OCI-LY7 (cell line): ENCODE results near the gene P2RY8. TPM values are rescaled to one million over a fixed set of nuclear protein-coding genes. Genes with fewer than 3 reads are reported as not detected.
A peak's percentile ranks its signal among the peaks of the same experiment; 100 is the strongest.

Experiments used
- BruUV-seq: library from RNA; stranded (reverse); fragments of 400-500 nt; replicated peaks from 2 replicates; lab custom pipeline; 2021; lab: Mats Ljungman, UMichigan
- CTCF ChIA-PET: fragments of 300-600 bp; sonication (Branson Sonifier 250); formaldehyde crosslinking; loops from one replicate; lab custom pipeline; 2022; ENCODE audit warnings: antibody characterized with exemption; ENCODE audit not compliant: unreplicated experiment; lab: Charles Lee
- POLR2A ChIA-PET: fragments of 300-600 bp; sonication (Branson Sonifier 250); formaldehyde crosslinking; loops from one replicate; lab custom pipeline; 2022; ENCODE audit warnings: antibody characterized with exemption; lab: Charles Lee
- DNase-seq: peaks from one replicate; pipeline ENCODE4 v3.0.0-alpha.2; 2015; ENCODE audit warnings: low spot score
- H2AFZ ChIP-seq: fragments of 200-600 bp; sonication (generic), shearing (Covaris generic); 2 replicates; pipeline ENCODE4 v1.6.1; 2014; ENCODE audit warnings: mild to moderate bottlenecking, antibody characterized with exemption, low read length, moderate library complexity
- H3K27ac ChIP-seq: fragments of 200-600 bp; sonication (generic); 2 replicates; pipeline ENCODE4 v1.5.1; 2014; ENCODE audit warnings: mixed run types, low read depth, mild to moderate bottlenecking, moderate library complexity, low read length, inconsistent platforms; ENCODE audit not compliant: poor library complexity, severe bottlenecking
- H3K36me3 ChIP-seq: fragments of 200-600 bp; sonication (generic); 2 replicates; pipeline ENCODE4 v1.6.1; 2014; ENCODE audit warnings: mild to moderate bottlenecking, antibody characterized with exemption, low read length, moderate library complexity, mixed read lengths; ENCODE audit not compliant: insufficient read depth
- H3K4me1 ChIP-seq: fragments of 200-600 bp; sonication (generic); 2 replicates; pipeline ENCODE4 v1.5.1; 2014; ENCODE audit warnings: mild to moderate bottlenecking, low read length; ENCODE audit not compliant: insufficient read depth, poor library complexity, severe bottlenecking
- H3K4me2 ChIP-seq: fragments of 200-600 bp; sonication (generic); 2 replicates; pipeline ENCODE4 v1.6.1; 2014; ENCODE audit warnings: mild to moderate bottlenecking, low read length
- H3K4me3 ChIP-seq: fragments of 200-600 bp; sonication (generic); 2 replicates; pipeline ENCODE4 v1.5.1; 2014; ENCODE audit warnings: mild to moderate bottlenecking, low read depth, low read length; ENCODE audit not compliant: poor library complexity, severe bottlenecking
- H3K79me2 ChIP-seq: fragments of 200-600 bp; sonication (generic); 2 replicates; pipeline ENCODE4 v1.6.1; 2016; ENCODE audit warnings: low read depth, mild to moderate bottlenecking, low read length, moderate library complexity, mixed read lengths; ENCODE audit not compliant: insufficient read depth
- H3K9me2 ChIP-seq: fragments of 200-600 bp; sonication (generic); 2 replicates; pipeline ENCODE4 v1.6.1; 2016; ENCODE audit warnings: mild to moderate bottlenecking, low read length, mixed read lengths; ENCODE audit not compliant: insufficient read depth
- H3K9me3 ChIP-seq: fragments of 200-600 bp; sonication (generic); 2 replicates; pipeline ENCODE4 v1.6.1; 2014; ENCODE audit warnings: mild to moderate bottlenecking, mixed run types, low read length, mixed read lengths
- H4K20me1 ChIP-seq: fragments of 200-600 bp; sonication (generic); 2 replicates; pipeline ENCODE4 v1.6.1; 2014; ENCODE audit warnings: mild to moderate bottlenecking, antibody characterized with exemption, low read length, moderate library complexity, mixed read lengths; ENCODE audit not compliant: insufficient read depth
- EZH2phosphoT487 ChIP-seq: fragments of 200-600 bp; sonication (generic); IDR thresholded peaks from 2 replicates; pipeline ENCODE4 v1.6.1; 2018; ENCODE audit warnings: low read depth, borderline replicate concordance, mild to moderate bottlenecking, mixed run types, antibody characterized with exemption, low read length, moderate library complexity, mixed read lengths
- intact Hi-C: fragments of 100-400 bp; cut with micrococcal nuclease; formaldehyde crosslinking; loops from one replicate; pipeline ENCODE4 v1.10.0; 2022; ENCODE audit not compliant: unreplicated experiment
- total RNA-seq, 2 experiments: library from RNA; depleted of rRNA in 1 of 2; stranded (reverse); fragments of >200 nt in 1 of 2; shearing (Covaris generic) in 1 of 2; gene quantifications; 2 replicates each; pipeline ENCODE4 v1.2.3, GENCODE V29; 2014 to 2022
- TF ChIP-seq, protein P1 (sequence below): fragments of 200-600 bp; sonication (generic); conservative IDR thresholded peaks from 2 replicates; pipeline ENCODE4 v1.5.1; 2014; ENCODE audit warnings: mild to moderate bottlenecking, antibody characterized with exemption, low read length, moderate library complexity, mixed read lengths

P2RY8 gene
- total RNA-seq, 2 experiments from 2014 or later, result 110 to 149 TPM

DNA sequence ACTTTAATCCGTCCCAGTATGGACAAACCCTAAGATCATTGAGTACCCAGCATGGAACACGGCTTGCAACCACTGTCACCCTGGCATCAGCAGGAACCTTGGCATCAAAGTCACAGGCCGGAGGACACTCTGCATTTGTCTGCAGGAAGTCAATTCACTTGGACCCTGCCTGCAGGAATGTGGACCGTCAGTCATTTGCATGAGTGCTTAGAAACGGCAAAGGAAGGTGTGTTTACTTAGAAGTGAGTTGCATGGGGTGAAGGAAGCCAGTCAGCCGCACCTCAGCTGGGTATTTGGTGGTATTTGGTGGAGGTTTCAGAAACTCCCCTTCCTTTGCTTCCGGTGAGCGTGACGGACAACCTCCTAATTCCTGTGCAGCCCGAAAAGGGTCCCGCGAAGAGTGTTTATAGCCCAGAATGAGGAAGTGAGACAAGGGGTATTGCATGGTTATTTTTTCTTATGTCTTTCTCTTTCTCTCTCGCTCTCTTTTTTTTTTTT lies 15.5 kb downstream of the P2RY8 start:
- Histone ChIP-seq H2AFZ (no peak overlapping the region), H3K4me2 (peak overlapping the region; percentile 84), H3K9me2 (no peaks in the 10 kb centered on the region), H3K4me1 (peaks cover 67% of the 10 kb centered on the region), H3K79me2 (peaks cover 83% of the 10 kb centered on the region), H3K36me3 (peaks cover 76% of the 10 kb centered on the region), H3K9me3 (peaks cover 15% of the 10 kb centered on the region; the same call in 1 of the 2 replicates), H4K20me1 (peaks cover 5% of the 10 kb centered on the region; the same call in 1 of the 2 replicates), H3K27ac (peak overlapping the region; percentile 91), H3K4me3 (peak overlapping the region; percentile 58)
- no TSS peak for BruUV-seq
- ChIA-PET POLR2A (no interaction called here), CTCF (no interaction called here)
- intact Hi-C loops, result loop anchor here (1.0 kb wide), 4 partner anchors 14 to 53 kb away; no protein-coding TSS in a partner anchor
- TF ChIP-seq, protein P1, sequence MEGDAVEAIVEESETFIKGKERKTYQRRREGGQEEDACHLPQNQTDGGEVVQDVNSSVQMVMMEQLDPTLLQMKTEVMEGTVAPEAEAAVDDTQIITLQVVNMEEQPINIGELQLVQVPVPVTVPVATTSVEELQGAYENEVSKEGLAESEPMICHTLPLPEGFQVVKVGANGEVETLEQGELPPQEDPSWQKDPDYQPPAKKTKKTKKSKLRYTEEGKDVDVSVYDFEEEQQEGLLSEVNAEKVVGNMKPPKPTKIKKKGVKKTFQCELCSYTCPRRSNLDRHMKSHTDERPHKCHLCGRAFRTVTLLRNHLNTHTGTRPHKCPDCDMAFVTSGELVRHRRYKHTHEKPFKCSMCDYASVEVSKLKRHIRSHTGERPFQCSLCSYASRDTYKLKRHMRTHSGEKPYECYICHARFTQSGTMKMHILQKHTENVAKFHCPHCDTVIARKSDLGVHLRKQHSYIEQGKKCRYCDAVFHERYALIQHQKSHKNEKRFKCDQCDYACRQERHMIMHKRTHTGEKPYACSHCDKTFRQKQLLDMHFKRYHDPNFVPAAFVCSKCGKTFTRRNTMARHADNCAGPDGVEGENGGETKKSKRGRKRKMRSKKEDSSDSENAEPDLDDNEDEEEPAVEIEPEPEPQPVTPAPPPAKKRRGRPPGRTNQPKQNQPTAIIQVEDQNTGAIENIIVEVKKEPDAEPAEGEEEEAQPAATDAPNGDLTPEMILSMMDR, result no peak
- TF ChIP-seq EZH2phosphoT487, result no peak
- DNase-seq, result peak; percentile 99

- intact Hi-C loops, result no loop called here
- Histone ChIP-seq H2AFZ (no peak overlapping the region), H3K9me3 (peaks cover 12% of the 10 kb centered on the region; the same call in 1 of the 2 replicates), H4K20me1 (no peaks in the 10 kb centered on the region), H3K4me3 (no peak overlapping the region), H3K36me3 (peaks cover 72% of the 10 kb centered on the region), H3K79me2 (peaks cover 80% of the 10 kb centered on the region), H3K27ac (peak overlapping the region; percentile 91), H3K4me1 (peaks cover 70% of the 10 kb centered on the region), H3K9me2 (no peaks in the 10 kb centered on the region), H3K4me2 (peak overlapping the region; percentile 84)
- DNase-seq, result no peak
- no TSS peak for BruUV-seq
- ChIA-PET CTCF (no interaction called here), POLR2A (no interaction called here)
- TF ChIP-seq, protein P1, result no peak
- no peak for TF ChIP-seq EZH2phosphoT487
These were observed 16.6 kb downstream of the P2RY8 start for GRCh38 chrX:1520350-1520749.

- DNase-seq, result no peak
- Histone ChIP-seq H3K9me2 (no peaks in the 10 kb centered on the region), H3K4me3 (no peak overlapping the region), H3K27ac (peak overlapping the region; percentile 22), H2AFZ (no peak overlapping the region), H3K9me3 (peaks cover 12% of the 10 kb centered on the region; the same call in 1 of the 2 replicates), H3K36me3 (peaks cover 63% of the 10 kb centered on the region), H3K4me2 (no peak overlapping the region), H3K4me1 (peaks cover 69% of the 10 kb centered on the region), H3K79me2 (peaks cover 75% of the 10 kb centered on the region), H4K20me1 (no peaks in the 10 kb centered on the region)
- BruUV-seq, result no TSS peak
- ChIA-PET CTCF (no interaction called here), POLR2A (no interaction called here)
- intact Hi-C loops, result no loop called here
- no peak for TF ChIP-seq EZH2phosphoT487
These were observed 17.9 kb downstream of the P2RY8 start for GRCh38 chrX:1519022-1519497.
